ENCODE data around the gene DPYSL3. TPM values are rescaled to one million over a fixed set of nuclear protein-coding genes. Genes with fewer than 3 reads are reported as not detected.

The DPYSL3 gene
- total RNA-seq, 4 donors from 2014 or later = 31.3 to 46.0 (median 35.1) TPM

GRCh38 chr5:147490989-147491388 lies 18.9 kb downstream of the DPYSL3 start:
- no peak for TF ChIP-seq CTCF (IDR thresholded peaks at IDR 0.05; ENCODE audit: low read depth)

GRCh38 chr5:147487031-147487750 lies 22.7 kb downstream of the DPYSL3 start:
- no peak for TF ChIP-seq CTCF (IDR thresholded peaks at IDR 0.05; ENCODE audit: low read depth)

GRCh38 chr5:147485814-147486213 lies 24.1 kb downstream of the DPYSL3 start:
- no peak for TF ChIP-seq CTCF (IDR thresholded peaks at IDR 0.05; ENCODE audit: low read depth)

- TF ChIP-seq CTCF (IDR thresholded peaks at IDR 0.05; ENCODE audit: low read depth) = no peak
Observed at GRCh38 chr5:147485046-147485445, 24.8 kb downstream of the DPYSL3 start.

GRCh38 chr5:147484708-147485020 lies 25.2 kb downstream of the DPYSL3 start:
- no peak for TF ChIP-seq CTCF (IDR thresholded peaks at IDR 0.05; ENCODE audit: low read depth)

GRCh38 chr5:147483961-147484707 lies 25.7 kb downstream of the DPYSL3 start:
- TF ChIP-seq CTCF (IDR thresholded peaks at IDR 0.05; ENCODE audit: low read depth) = no peak

- TF ChIP-seq CTCF (IDR thresholded peaks at IDR 0.05; ENCODE audit: low read depth) = no peak
Observed at GRCh38 chr5:147483188-147483790, 26.6 kb downstream of the DPYSL3 start.
